ENCODE results near the gene FAM20C. TPM values are rescaled to one million over a fixed set of nuclear protein-coding genes. Genes with fewer than 3 reads are reported as not detected.

The FAM20C gene
- total RNA-seq, 1 experiment from 2014 or later: 62.4 TPM

- H3K9me3 ChIP-seq (ENCODE audit: control insufficient read depth, insufficient read depth, low read depth, low read length): no peaks in the 10 kb centered on the region
- H3K4me3 ChIP-seq (ENCODE audit: low read depth in 2 of 2, low read length in 2 of 2): no peak overlapping the region
- H3K36me3 ChIP-seq (ENCODE audit: control insufficient read depth, insufficient read depth, low read length): no peaks in the 10 kb centered on the region
- H3K27me3 ChIP-seq (ENCODE audit: control insufficient read depth, insufficient read depth, low read length): no peaks in the 10 kb centered on the region
- ATAC-seq: no peak
- H3K4me1 ChIP-seq (ENCODE audit: control insufficient read depth, insufficient read depth, low read length): peaks cover 2% of the 10 kb centered on the region
- in situ Hi-C loops (cut with HindIII; ENCODE audit: low pct_unique_long_range_greater_than_20kb, low sequenced_read_pairs) (no loop called here), intact Hi-C loops (cut with micrococcal nuclease; ENCODE audit: unreplicated experiment) (no loop called here)
- TF ChIP-seq TCF7L2 (IDR thresholded peaks at IDR 0.05; ENCODE audit: low read depth, low read length): no peak
- TF ChIP-seq CTCF (IDR thresholded peaks at IDR 0.05): no peak
- TF ChIP-seq SIN3A (IDR thresholded peaks at IDR 0.05; ENCODE audit: borderline replicate concordance, insufficient read depth, low read depth, low read length): no peak
- no peak for TF ChIP-seq REST (IDR thresholded peaks at IDR 0.05; ENCODE audit: insufficient read depth in 1 of 2, low read depth in 2 of 2, low read length in 1 of 2)
- TF ChIP-seq POLR2AphosphoS5 (IDR thresholded peaks at IDR 0.05; ENCODE audit: low read depth, low read length): no peak
- H3K27ac ChIP-seq (ENCODE audit: low read length): no peak overlapping the region
- CTCF ChIA-PET: interaction anchor here (0.6 kb wide), 1 partner anchor 11 kb away, joined by 3 read pairs; no protein-coding TSS in a partner anchor
- POLR2A ChIA-PET: no interaction called here
- BruUV-seq (replicated peaks): no TSS peak
- no peak for DNase-seq (ENCODE audit: low read depth, low spot score)
Observed at GRCh38 chr7:209416-209815, 17.0 kb downstream of the FAM20C start.

- Histone ChIP-seq H3K9me3 (ENCODE audit: control insufficient read depth, insufficient read depth, low read depth, low read length) (no peaks in the 10 kb centered on the region), H3K36me3 (ENCODE audit: control insufficient read depth, insufficient read depth, low read length) (no peaks in the 10 kb centered on the region), H3K4me1 (ENCODE audit: control insufficient read depth, insufficient read depth, low read length) (peaks cover 7% of the 10 kb centered on the region), H3K4me3 (ENCODE audit: low read depth in 2 of 2, low read length in 2 of 2) (no peak overlapping the region), H3K27me3 (ENCODE audit: control insufficient read depth, insufficient read depth, low read length) (no peaks in the 10 kb centered on the region), H3K27ac (ENCODE audit: low read length) (no peak overlapping the region)
- intact Hi-C loops (cut with micrococcal nuclease; ENCODE audit: unreplicated experiment) (no loop called here), in situ Hi-C loops (cut with HindIII; ENCODE audit: low pct_unique_long_range_greater_than_20kb, low sequenced_read_pairs) (no loop called here)
- DNase-seq (ENCODE audit: low read depth, low spot score) (no peak), ATAC-seq (no peak)
- no TSS peak for BruUV-seq (replicated peaks)
- ChIA-PET CTCF (interaction anchor here (0.6 kb wide), 1 partner anchor 10 kb away, joined by 3 read pairs; no protein-coding TSS in a partner anchor), POLR2A (no interaction called here)
- no peak for TF ChIP-seq SIN3A (IDR thresholded peaks at IDR 0.05; ENCODE audit: borderline replicate concordance, insufficient read depth, low read depth, low read length)
- no peak for TF ChIP-seq CTCF (IDR thresholded peaks at IDR 0.05)
- TF ChIP-seq TCF7L2 (IDR thresholded peaks at IDR 0.05; ENCODE audit: low read depth, low read length): no peak
- TF ChIP-seq POLR2AphosphoS5 (IDR thresholded peaks at IDR 0.05; ENCODE audit: low read depth, low read length): no peak
- TF ChIP-seq REST (IDR thresholded peaks at IDR 0.05; ENCODE audit: insufficient read depth in 1 of 2, low read depth in 2 of 2, low read length in 1 of 2): no peak
Observed at GRCh38 chr7:209906-210305, 17.5 kb downstream of the FAM20C start.

Measured in Panc1 (cell line).